ENCODE data around the gene GATA1. TPM values are rescaled to one million over a fixed set of nuclear protein-coding genes. Genes with fewer than 3 reads are reported as not detected.
A peak's percentile ranks its signal among the peaks of the same experiment; 100 is the strongest.

The GATA1 gene
- not detected for total RNA-seq

- Histone ChIP-seq H3K9me3 (no peaks in the 10 kb centered on the region), H3K36me3 (no peaks in the 10 kb centered on the region), H3K27me3 (peaks cover 0 to 63% of the 10 kb centered on the region in 2 donors), H3K4me1 (no peaks in the 10 kb centered on the region), H3K27ac (no peak within 1 kb of the TSS), H3K4me3 (no peak within 1 kb of the TSS)
- intact Hi-C loops (cut with DNase I; ENCODE audit: low total_unique reads) = no loop called here
- TF ChIP-seq POLR2AphosphoS5 (IDR thresholded peaks at IDR 0.05) (no peak), POLR2A (IDR thresholded peaks at IDR 0.05) (no peak)
- TF ChIP-seq, protein P1, sequence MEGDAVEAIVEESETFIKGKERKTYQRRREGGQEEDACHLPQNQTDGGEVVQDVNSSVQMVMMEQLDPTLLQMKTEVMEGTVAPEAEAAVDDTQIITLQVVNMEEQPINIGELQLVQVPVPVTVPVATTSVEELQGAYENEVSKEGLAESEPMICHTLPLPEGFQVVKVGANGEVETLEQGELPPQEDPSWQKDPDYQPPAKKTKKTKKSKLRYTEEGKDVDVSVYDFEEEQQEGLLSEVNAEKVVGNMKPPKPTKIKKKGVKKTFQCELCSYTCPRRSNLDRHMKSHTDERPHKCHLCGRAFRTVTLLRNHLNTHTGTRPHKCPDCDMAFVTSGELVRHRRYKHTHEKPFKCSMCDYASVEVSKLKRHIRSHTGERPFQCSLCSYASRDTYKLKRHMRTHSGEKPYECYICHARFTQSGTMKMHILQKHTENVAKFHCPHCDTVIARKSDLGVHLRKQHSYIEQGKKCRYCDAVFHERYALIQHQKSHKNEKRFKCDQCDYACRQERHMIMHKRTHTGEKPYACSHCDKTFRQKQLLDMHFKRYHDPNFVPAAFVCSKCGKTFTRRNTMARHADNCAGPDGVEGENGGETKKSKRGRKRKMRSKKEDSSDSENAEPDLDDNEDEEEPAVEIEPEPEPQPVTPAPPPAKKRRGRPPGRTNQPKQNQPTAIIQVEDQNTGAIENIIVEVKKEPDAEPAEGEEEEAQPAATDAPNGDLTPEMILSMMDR (IDR thresholded peaks at IDR 0.05) = no peak
- DNase-seq (ENCODE audit: low spot score in 2 of 2) = no peak
Measured at GRCh38 chrX:48786341-48786800, at the start of gene GATA1. TSS of gene GATA1 (plus strand) at chrX:48786590. CDS start at chrX:48791110, 4,520 bp downstream.

DNA sequence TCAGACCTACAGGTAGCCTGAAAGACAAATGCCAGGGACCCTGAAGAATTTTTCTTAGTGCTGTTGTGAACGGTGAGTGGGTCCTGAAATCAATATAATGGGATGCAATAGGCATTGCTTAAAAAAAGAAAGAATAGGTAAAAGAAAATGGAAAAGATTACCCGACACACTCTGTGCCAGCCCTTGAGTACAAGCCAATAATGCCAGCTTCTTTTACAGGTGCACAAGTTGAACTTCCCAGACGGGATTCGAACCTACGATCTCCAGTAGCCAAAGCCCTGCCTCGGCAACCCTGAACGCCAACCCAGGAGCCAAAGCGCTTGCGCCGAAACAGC, 49.5 kb upstream of the GATA1 start:
- Histone ChIP-seq H3K27me3 (peaks cover 0 to 22% of the 10 kb centered on the region in 2 donors), H3K9me3 (no peaks in the 10 kb centered on the region)

DNA sequence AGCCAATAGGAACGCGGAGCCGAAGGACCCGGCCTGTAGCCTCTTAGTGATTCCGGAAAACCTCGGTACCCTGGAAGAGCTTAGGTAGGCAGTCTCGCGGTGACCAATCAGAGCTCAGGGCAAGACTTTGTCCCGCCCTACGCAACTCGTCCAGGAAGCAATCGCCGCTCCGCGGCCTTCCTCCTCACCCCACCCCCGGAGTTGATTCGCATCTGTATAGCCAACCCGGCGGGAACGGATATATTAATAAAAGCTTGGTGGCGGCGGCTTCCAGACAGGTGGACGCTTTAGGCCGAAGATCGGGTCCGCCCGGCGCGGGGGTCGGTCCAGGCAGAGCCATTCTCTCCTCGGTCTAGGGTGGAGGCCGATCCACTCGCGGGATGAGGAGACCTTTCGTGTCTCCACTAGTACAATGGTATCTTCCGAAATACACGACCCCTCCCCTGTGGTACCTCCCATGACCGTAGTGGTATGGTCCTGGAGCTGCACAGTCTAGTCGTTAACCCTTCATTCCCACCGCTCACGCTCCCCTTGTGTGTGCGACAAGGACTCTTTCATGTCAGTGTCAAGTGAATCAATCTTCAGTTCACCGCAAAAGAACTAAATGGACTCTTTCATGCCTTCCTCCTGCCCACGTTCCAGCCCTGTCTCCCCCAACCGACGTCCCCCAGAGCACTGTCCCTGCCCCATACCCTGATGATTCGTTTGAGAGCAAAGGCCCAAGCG, 49.0 kb upstream of the GATA1 start:
- peak; percentile 86 to 89 for DNase-seq (ENCODE audit: low spot score in 2 of 2)
- Histone ChIP-seq H3K36me3 (no peaks in the 10 kb centered on the region), H3K27me3 (peaks cover 0 to 17% of the 10 kb centered on the region in 2 donors), H3K27ac (peak overlapping the region; percentile 91 to 92), H3K9me3 (no peaks in the 10 kb centered on the region), H3K4me3 (peak overlapping the region; percentile 57 to 65 (median 60)), H3K4me1 (no peaks in the 10 kb centered on the region)
- intact Hi-C loops (cut with DNase I; ENCODE audit: low total_unique reads) = no loop called here
- peak; percentile 41 to 83 (median 72) for TF ChIP-seq POLR2AphosphoS5 (IDR thresholded peaks at IDR 0.05)
- TF ChIP-seq POLR2A (IDR thresholded peaks at IDR 0.05) = peak; percentile 55
- TF ChIP-seq, protein P1 (IDR thresholded peaks at IDR 0.05) = no peak

More for the DNA sequence above, 49.5 kb upstream of the GATA1 start:
- Histone ChIP-seq H3K27ac (peak overlapping the region in 1 of 2 donors; percentile 92), H3K4me1 (no peaks in the 10 kb centered on the region), H3K36me3 (no peaks in the 10 kb centered on the region), H3K4me3 (peak overlapping the region; percentile 15 to 65 (median 60))
- no peak for DNase-seq (ENCODE audit: low spot score in 2 of 2)
- intact Hi-C loops (cut with DNase I; ENCODE audit: low total_unique reads) = no loop called here
- no peak for TF ChIP-seq POLR2AphosphoS5 (IDR thresholded peaks at IDR 0.05)

DNA sequence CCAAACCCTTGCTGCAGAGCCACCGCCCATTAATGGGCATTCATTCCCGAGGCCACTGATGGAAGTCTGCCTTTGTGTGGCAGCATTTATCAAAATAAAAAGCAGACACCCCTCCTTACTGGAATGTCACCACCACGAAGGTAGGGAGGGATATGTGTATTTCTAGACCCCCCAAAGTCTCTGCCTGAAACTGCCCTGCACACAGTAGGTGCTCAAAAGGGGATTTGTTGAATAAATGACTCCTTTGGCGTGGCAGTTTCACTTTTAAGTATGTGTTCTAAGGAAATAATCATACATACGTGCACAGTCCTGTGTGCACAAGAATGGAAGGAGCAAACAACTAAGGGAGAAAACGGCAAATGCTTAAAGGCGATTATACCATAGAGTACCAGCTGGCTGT, 48.5 kb upstream of the GATA1 start:
- Histone ChIP-seq H3K4me3 (peak overlapping the region; percentile 57 to 65 (median 60)), H3K9me3 (no peaks in the 10 kb centered on the region), H3K4me1 (no peaks in the 10 kb centered on the region), H3K27ac (peak overlapping the region; percentile 91 to 92), H3K27me3 (peaks cover 0 to 15% of the 10 kb centered on the region in 2 donors), H3K36me3 (no peaks in the 10 kb centered on the region)
- TF ChIP-seq POLR2AphosphoS5 (IDR thresholded peaks at IDR 0.05) (no peak), POLR2A (IDR thresholded peaks at IDR 0.05) (no peak)
- TF ChIP-seq, protein P1 (IDR thresholded peaks at IDR 0.05) = no peak
- intact Hi-C loops (cut with DNase I; ENCODE audit: low total_unique reads) = no loop called here
- DNase-seq (ENCODE audit: low spot score in 2 of 2) = no peak

- Histone ChIP-seq H3K9me3 (no peaks in the 10 kb centered on the region), H3K4me3 (no peak overlapping the region), H3K27me3 (peaks cover 0 to 12% of the 10 kb centered on the region in 2 donors), H3K36me3 (no peaks in the 10 kb centered on the region), H3K27ac (no peak overlapping the region), H3K4me1 (no peaks in the 10 kb centered on the region)
- intact Hi-C loops (cut with DNase I; ENCODE audit: low total_unique reads) = no loop called here
- TF ChIP-seq POLR2A (IDR thresholded peaks at IDR 0.05) (no peak), POLR2AphosphoS5 (IDR thresholded peaks at IDR 0.05) (no peak)
- TF ChIP-seq, protein P1 (IDR thresholded peaks at IDR 0.05) = no peak
- no peak for DNase-seq (ENCODE audit: low spot score in 2 of 2)
Measured at GRCh38 chrX:48741834-48742233, 44.6 kb upstream of the GATA1 start.

Data from breast epithelium (tissue), 4 donors.